GM19452 (cell line): ENCODE results near the gene MAPK1.
"Not testable (repeated sequence)": the region's sequence is repeated elsewhere in the genome, so short reads cannot be mapped to it uniquely, and the experiment has no call there.

Experiments
- ATAC-seq: cut with Tn5 transposase; IDR thresholded peaks from one replicate; pipeline ENCODE4 v1.9.1; 2021; ENCODE audit not compliant: unreplicated experiment

The MAPK1 gene

GRCh38 chr22:21759646-21760376, 107.6 kb downstream of the MAPK1 start:
- ATAC-seq, result no peak

GRCh38 chr22:21759093-21759492, 108.4 kb downstream of the MAPK1 start:
- ATAC-seq, result no peak

GRCh38 chr22:21758091-21758864, 109.2 kb downstream of the MAPK1 start:
- no peak for ATAC-seq

GRCh38 chr22:21755851-21756284, 111.6 kb downstream of the MAPK1 start:
- ATAC-seq, result no peak

GRCh38 chr22:21754523-21754922, 112.9 kb downstream of the MAPK1 start:
- ATAC-seq, result no peak

- no peak for ATAC-seq
Observed at GRCh38 chr22:21753374-21754111, 113.9 kb downstream of the MAPK1 start.

GRCh38 chr22:21752276-21752675, 115.2 kb downstream of the MAPK1 start:
- no peak for ATAC-seq

- ATAC-seq, result no peak
Observed at GRCh38 chr22:21745948-21746347, 121.5 kb downstream of the MAPK1 start.

- not testable (repeated sequence) for ATAC-seq
Observed at GRCh38 chr22:21744917-21745316, 122.5 kb downstream of the MAPK1 start.

- no peak for ATAC-seq
Observed at GRCh38 chr22:21741790-21742189, 125.7 kb downstream of the MAPK1 start.

- ATAC-seq, result no peak
Observed at GRCh38 chr22:21741059-21741458, 126.4 kb downstream of the MAPK1 start.

- no peak for ATAC-seq
Observed at GRCh38 chr22:21739828-21740377, 127.5 kb downstream of the MAPK1 start.

GRCh38 chr22:21738966-21739365, 128.5 kb downstream of the MAPK1 start:
- no peak for ATAC-seq

- ATAC-seq, result no peak
Observed at GRCh38 chr22:21738081-21738480, 129.4 kb downstream of the MAPK1 start.

- ATAC-seq, result no peak
Observed at GRCh38 chr22:21736948-21737347, 130.5 kb downstream of the MAPK1 start.

- ATAC-seq, result peak; percentile 6
Observed at GRCh38 chr22:21736084-21736642, 131.3 kb downstream of the MAPK1 start.

- peak; percentile 85 for ATAC-seq
Observed at GRCh38 chr22:21735200-21736083, 132.0 kb downstream of the MAPK1 start, which contains the start of gene YPEL1. TSS of gene YPEL1 (minus strand) at chr22:21735794. CDS start at chr22:21710744, 25,050 bp downstream.

- no peak for ATAC-seq
Observed at GRCh38 chr22:21734540-21735199, 132.8 kb downstream of the MAPK1 start.

GRCh38 chr22:21731503-21731902, 135.9 kb downstream of the MAPK1 start:
- ATAC-seq, result no peak
